Measurements from ENCODE around the gene CARD11. TPM values are rescaled to one million over a fixed set of nuclear protein-coding genes. Genes with fewer than 3 reads are reported as not detected.

Gene CARD11
- total RNA-seq, 4 donors from 2014 or later = 0.26 to 2.0 (median 0.70) TPM

DNA sequence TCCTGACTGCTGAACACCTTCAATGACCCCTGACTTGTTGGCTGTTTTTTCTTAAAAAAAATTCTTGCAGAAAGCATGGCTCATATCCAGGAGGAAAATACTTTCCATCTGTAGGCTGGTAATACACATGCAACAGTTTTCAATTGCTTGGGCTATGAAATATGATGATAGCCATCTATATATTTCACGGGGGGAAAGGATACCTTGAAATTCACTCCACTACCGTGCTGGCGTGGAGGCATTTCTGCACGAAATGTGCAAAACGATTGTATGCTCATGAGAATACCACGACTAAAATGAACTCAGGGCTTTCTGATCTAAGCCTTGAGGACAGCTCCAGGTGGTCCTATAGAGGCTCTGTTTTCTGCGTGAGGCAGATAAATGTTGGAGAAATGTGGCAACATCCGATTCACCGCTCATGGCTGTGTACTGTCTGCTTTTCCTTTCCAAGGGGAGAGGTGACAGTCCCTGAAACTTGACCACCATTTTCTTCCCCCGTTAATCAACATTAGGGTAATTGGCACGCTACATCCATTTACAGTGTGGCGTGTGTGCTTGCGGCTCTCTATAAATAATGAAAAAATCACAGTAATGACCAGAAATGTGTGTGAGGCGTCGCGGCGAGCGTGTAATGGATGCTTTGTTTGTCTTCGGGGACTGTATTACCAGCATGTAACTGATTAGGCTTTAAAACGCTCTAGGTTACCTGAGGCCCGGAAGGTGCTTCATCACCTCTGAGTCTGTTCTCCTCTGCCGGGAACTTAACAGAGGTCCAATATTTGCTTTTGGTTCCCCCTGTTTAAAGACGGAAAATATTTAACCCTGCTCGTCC is 12.8 kb upstream of the CARD11 start:
- H3K27ac ChIP-seq (replicated peaks in 1 of 4) = no peak overlapping the region
- 65% methylated on average over 24 of the region's 24 CpGs for WGBS
- H3K4me3 ChIP-seq = no peak overlapping the region
- H3K27me3 ChIP-seq = peaks cover 0 to 46% (median 2%) of the 10 kb centered on the region in 4 donors
- TF ChIP-seq CTCF (IDR thresholded peaks at IDR 0.05) (no peak), EP300 (IDR thresholded peaks at IDR 0.05) (no peak), POLR2AphosphoS5 (IDR thresholded peaks at IDR 0.05) (no peak), POLR2A (IDR thresholded peaks at IDR 0.05; ENCODE audit: low read depth) (no peak)
- intact Hi-C loops (cut with DNase I) = no loop called here
- no peaks in the 10 kb centered on the region for H3K36me3 ChIP-seq
- no peak for DNase-seq (ENCODE audit: extremely low spot score)
- H3K4me1 ChIP-seq = no peaks in the 10 kb centered on the region
- H3K9me3 ChIP-seq = peaks cover 0 to 12% (median 5%) of the 10 kb centered on the region in 4 donors

GRCh38 chr7:3055626-3056025 is 12.0 kb upstream of the CARD11 start:
- no peak overlapping the region for H3K27ac ChIP-seq (replicated peaks in 1 of 4)
- H3K4me1 ChIP-seq = no peaks in the 10 kb centered on the region
- H3K27me3 ChIP-seq = peaks cover 0 to 46% (median 2%) of the 10 kb centered on the region in 4 donors
- intact Hi-C loops (cut with DNase I) = no loop called here
- no peaks in the 10 kb centered on the region for H3K36me3 ChIP-seq
- DNase-seq (ENCODE audit: extremely low spot score) = no peak
- no peak for TF ChIP-seq POLR2A (IDR thresholded peaks at IDR 0.05; ENCODE audit: low read depth)
- TF ChIP-seq EP300 (IDR thresholded peaks at IDR 0.05) = no peak
- TF ChIP-seq POLR2AphosphoS5 (IDR thresholded peaks at IDR 0.05) = no peak
- no peak for TF ChIP-seq CTCF (IDR thresholded peaks at IDR 0.05)
- 85% methylated on average over 6 of the region's 6 CpGs for WGBS
- H3K4me3 ChIP-seq = no peak overlapping the region
- H3K9me3 ChIP-seq = peaks cover 0 to 19% (median 6%) of the 10 kb centered on the region in 4 donors

DNA sequence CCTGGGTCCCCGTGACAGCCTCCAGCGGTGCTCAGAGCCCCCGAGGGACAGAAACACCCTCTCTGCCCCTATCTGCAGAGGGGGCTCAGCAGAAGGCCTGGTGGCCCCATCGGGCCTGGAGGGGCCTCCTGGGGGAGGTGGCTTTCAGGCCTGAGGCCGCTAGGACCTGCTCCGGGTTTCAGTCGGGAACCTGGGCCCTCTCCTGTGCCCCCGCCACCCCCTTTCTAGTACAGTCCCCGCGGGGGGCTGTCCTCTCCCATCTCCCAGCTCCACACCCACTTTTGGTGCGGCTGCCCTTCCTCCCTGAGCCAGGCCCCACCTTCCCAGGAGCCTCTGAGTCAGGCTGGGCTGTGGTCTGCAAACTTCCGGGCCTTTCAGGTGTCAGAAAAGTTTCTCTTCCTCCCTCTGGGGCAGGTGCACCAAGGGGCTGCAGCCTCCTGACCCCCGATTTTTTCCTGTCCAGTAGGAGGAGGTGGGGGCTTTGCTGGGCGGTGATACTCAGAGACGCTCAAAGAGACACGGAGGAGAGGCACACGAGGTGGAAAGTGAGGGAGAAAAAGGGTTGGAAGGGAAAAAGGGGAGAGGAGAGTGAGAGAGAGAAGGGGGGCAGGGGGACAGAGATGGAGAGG is 692 bp downstream of the CARD11 start:
- intact Hi-C loops (cut with DNase I) = no loop called here

GRCh38 chr7:3041986-3042675 is 1.5 kb downstream of the CARD11 start:
- intact Hi-C loops (cut with DNase I) = no loop called here
- Histone ChIP-seq H3K36me3 (no peaks in the 10 kb centered on the region), H3K4me1 (peaks cover 0 to 9% (median 6%) of the 10 kb centered on the region in 4 donors), H3K27ac (replicated peaks in 1 of 4) (no peak overlapping the region), H3K9me3 (no peaks in the 10 kb centered on the region), H3K4me3 (no peak overlapping the region), H3K27me3 (peaks cover 0 to 35% (median 13%) of the 10 kb centered on the region in 4 donors)
- 90% methylated on average over 27 of the region's 27 CpGs for WGBS
- TF ChIP-seq EP300 (IDR thresholded peaks at IDR 0.05) (no peak), POLR2A (IDR thresholded peaks at IDR 0.05; ENCODE audit: low read depth) (no peak), POLR2AphosphoS5 (IDR thresholded peaks at IDR 0.05) (no peak), CTCF (IDR thresholded peaks at IDR 0.05) (no peak)
- DNase-seq (ENCODE audit: extremely low spot score) = no peak

More for the DNA sequence above, 692 bp downstream of the CARD11 start:
- Histone ChIP-seq H3K4me3 (peak overlapping the region in 2 of 4 donors; percentile 33 to 37), H3K36me3 (no peaks in the 10 kb centered on the region), H3K27ac (replicated peaks in 1 of 4) (no peak overlapping the region), H3K9me3 (no peaks in the 10 kb centered on the region), H3K4me1 (peaks cover 0 to 9% (median 6%) of the 10 kb centered on the region in 4 donors), H3K27me3 (peaks cover 0 to 38% (median 13%) of the 10 kb centered on the region in 4 donors)
- DNase-seq (ENCODE audit: extremely low spot score) = no peak
- TF ChIP-seq POLR2AphosphoS5 (IDR thresholded peaks at IDR 0.05) (no peak), POLR2A (IDR thresholded peaks at IDR 0.05; ENCODE audit: low read depth) (no peak), EP300 (IDR thresholded peaks at IDR 0.05) (no peak), CTCF (IDR thresholded peaks at IDR 0.05) (no peak)
- 32% methylated on average over 8 of the region's 17 CpGs for WGBS

Measured in esophagus muscularis mucosa (tissue), 4 donors.